PC-9 (cell line): ENCODE data around the gene S100A9. TPM values are rescaled to one million over a fixed set of nuclear protein-coding genes. Genes with fewer than 3 reads are reported as not detected.

Source experiments
- BruUV-seq: library from RNA; stranded (reverse); fragments of 400-500 nt; replicated peaks from 2 replicates; lab custom pipeline; 2021; lab: Mats Ljungman, UMichigan
- CTCF ChIA-PET: fragments of 300-600 bp; sonication (Branson Sonifier 250); formaldehyde crosslinking; loops from one replicate; lab custom pipeline; 2022; ENCODE audit warnings: antibody characterized with exemption; lab: Charles Lee
- POLR2A ChIA-PET: fragments of 300-600 bp; sonication (Branson Sonifier 250); formaldehyde crosslinking; loops from one replicate; lab custom pipeline; 2022; ENCODE audit warnings: antibody characterized with exemption; ENCODE audit not compliant: unreplicated experiment; lab: Charles Lee
- DNase-seq, 2 experiments: peaks; one replicate each; pipeline versions ENCODE4 v3.0.0 to v3.0.0-alpha.2; 2015 to 2022; ENCODE audit warnings: mixed read lengths in 1 of 2
- H2AFZ ChIP-seq: fragments of 200-600 bp; sonication (generic); 2 replicates; pipeline ENCODE4 v1.8.1; 2017; ENCODE audit warnings: antibody characterized with exemption
- H3F3A ChIP-seq: fragments of 200-600 bp; sonication (generic); 2 replicates; pipeline ENCODE4 v1.8.1; 2017; ENCODE audit warnings: antibody characterized with exemption, mild to moderate bottlenecking, low read depth; ENCODE audit not compliant: insufficient read depth
- H3K27ac ChIP-seq: fragments of 200-600 bp; sonication (generic); 2 replicates; pipeline ENCODE4 v1.6.1; 2016; ENCODE audit warnings: mixed run types
- H3K27me3 ChIP-seq: fragments of 200-600 bp; sonication (generic); 2 replicates; pipeline ENCODE4 v1.6.1; 2016; ENCODE audit warnings: low read depth, mixed run types; ENCODE audit not compliant: insufficient read depth
- H3K36me3 ChIP-seq: fragments of 200-600 bp; sonication (generic); 2 replicates; pipeline ENCODE4 v1.6.1; 2016; ENCODE audit warnings: low read depth, mixed run types
- H3K4me1 ChIP-seq: fragments of 200-600 bp; sonication (generic); replicated peaks from 2 replicates; pipeline ENCODE4 v1.6.1; 2016; ENCODE audit warnings: mixed run types; ENCODE audit not compliant: insufficient read depth
- H3K4me2 ChIP-seq: fragments of 200-600 bp; sonication (generic); 2 replicates; pipeline ENCODE4 v1.6.1; 2017; ENCODE audit warnings: mixed run types
- H3K4me3 ChIP-seq: fragments of 200-600 bp; sonication (generic); 2 replicates; pipeline ENCODE4 v1.6.1; 2016; ENCODE audit warnings: mixed run types
- H3K79me2 ChIP-seq: fragments of 200-600 bp; sonication (generic); 2 replicates; pipeline ENCODE4 v1.6.1; 2017; ENCODE audit warnings: low read depth, mixed run types
- H3K9me2 ChIP-seq: fragments of 200-600 bp; sonication (generic); 2 replicates; pipeline ENCODE4 v1.8.1; 2017; ENCODE audit warnings: mild to moderate bottlenecking; ENCODE audit not compliant: insufficient read depth
- H3K9me3 ChIP-seq: fragments of 200-600 bp; sonication (generic); 2 replicates; pipeline ENCODE4 v1.8.1; 2016; ENCODE audit warnings: low read depth; ENCODE audit not compliant: insufficient read depth
- H4K20me1 ChIP-seq: fragments of 200-600 bp; sonication (generic); 2 replicates; pipeline ENCODE4 v1.8.1; 2017; ENCODE audit not compliant: insufficient read depth
- CTCF ChIP-seq: fragments of 200-600 bp; sonication (generic); conservative IDR thresholded peaks from 2 replicates; pipeline ENCODE4 v1.6.1; 2017; ENCODE audit warnings: mixed run types, antibody characterized with exemption, mild to moderate bottlenecking, moderate library complexity
- EZH2 ChIP-seq: fragments of 200-600 bp; sonication (generic); IDR thresholded peaks from 2 replicates; pipeline ENCODE4 v1.8.0; 2017; ENCODE audit warnings: antibody characterized with exemption, low read depth
- intact Hi-C: fragments of 100-400 bp; cut with micrococcal nuclease; formaldehyde crosslinking; loops from one replicate; pipeline ENCODE4 v1.10.0; 2022; ENCODE audit not compliant: unreplicated experiment
- total RNA-seq: library from RNA; stranded (reverse); gene quantifications from 2 replicates; pipeline ENCODE4 v1.2.3, GENCODE V29; 2021

Gene S100A9
- total RNA-seq, 1 experiment from 2014 or later: 4.3 TPM

DNA sequence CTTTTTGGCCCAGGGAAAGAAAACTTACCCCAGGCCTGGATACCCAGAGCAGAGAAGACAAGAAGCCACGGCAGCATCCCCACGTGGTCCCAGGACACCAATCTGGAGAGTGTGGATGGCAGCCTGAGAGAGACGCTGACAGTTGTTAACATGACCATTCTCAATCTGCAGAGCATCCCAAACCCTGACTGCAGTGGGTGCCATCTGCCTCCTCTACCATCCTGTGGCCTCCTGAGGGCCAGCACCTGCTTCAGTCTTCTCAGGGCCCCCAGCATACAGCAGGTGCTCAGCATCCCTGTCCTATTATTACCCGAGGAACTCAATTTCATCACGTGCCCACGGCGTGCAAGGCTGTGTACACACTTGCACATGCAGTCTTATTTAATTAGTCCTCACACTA is 9.8 kb upstream of the S100A9 start:
- H3K27ac ChIP-seq: no peak overlapping the region
- H3K4me1 ChIP-seq: peaks cover 3% of the 10 kb centered on the region; the same call in 1 of the 2 replicates
- H3F3A ChIP-seq: peaks cover 4% of the 10 kb centered on the region
- no peak for DNase-seq
- no peaks in the 10 kb centered on the region for H3K9me3 ChIP-seq
- H3K27me3 ChIP-seq: peaks cover 21% of the 10 kb centered on the region; the same call in 1 of the 2 replicates
- H3K79me2 ChIP-seq: no peaks in the 10 kb centered on the region
- no peaks in the 10 kb centered on the region for H3K36me3 ChIP-seq
- TF ChIP-seq CTCF: no peak
- no peak for TF ChIP-seq EZH2
- CTCF ChIA-PET: no interaction called here
- H3K9me2 ChIP-seq: no peaks in the 10 kb centered on the region
- POLR2A ChIA-PET: no interaction called here
- H3K4me2 ChIP-seq: no peak overlapping the region
- H4K20me1 ChIP-seq: no peaks in the 10 kb centered on the region
- intact Hi-C loops: no loop called here
- BruUV-seq: no TSS peak
- no peak overlapping the region for H3K4me3 ChIP-seq
- H2AFZ ChIP-seq: no peak overlapping the region

DNA sequence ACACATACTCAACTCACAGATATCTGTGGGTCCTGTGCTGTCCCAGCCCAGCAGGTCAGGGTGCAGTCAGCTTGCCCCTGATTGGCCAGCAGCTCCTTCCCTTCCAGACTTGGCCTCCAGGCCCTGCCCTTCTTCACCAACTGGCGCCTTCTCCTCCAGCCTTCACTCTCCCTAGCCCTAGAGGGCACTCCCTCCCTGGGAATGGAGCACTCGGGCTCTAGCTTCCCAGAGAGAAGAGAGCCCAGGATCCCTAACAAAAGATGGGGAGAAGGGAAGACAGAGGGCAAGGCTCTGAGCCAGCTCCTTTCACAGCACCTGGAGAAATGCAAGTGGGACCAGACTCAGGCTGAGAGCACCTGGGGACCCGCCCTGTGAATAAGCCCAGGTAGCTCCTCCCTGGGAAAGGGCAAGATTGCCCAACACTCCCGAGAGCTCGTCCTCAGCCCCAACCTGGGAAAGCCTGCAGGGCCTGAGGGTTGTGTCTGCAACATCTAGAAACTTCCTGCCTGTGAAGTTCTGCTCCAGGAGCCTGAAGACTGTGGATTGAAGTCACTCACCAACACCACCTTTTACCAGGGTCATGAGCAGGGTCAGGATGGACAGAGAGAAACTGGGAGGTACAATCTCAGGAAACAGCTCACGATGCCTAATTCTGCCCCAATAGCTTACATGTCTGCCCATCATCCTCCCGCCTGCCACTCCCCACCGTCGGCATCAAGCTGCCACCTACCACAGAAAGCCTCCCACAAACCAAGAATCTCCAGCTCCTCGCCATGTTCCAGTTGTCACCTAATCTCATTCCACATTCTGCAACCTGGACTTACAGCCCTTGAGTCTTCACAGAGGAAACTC is 8.9 kb upstream of the S100A9 start, which contains the start of gene PGLYRP4:
PGLYRP4 (minus strand) TSS at position 331 of the 852 bp plus-strand sequence. CDS start 909 bp downstream, outside the sequence.
- no peak within 1 kb of the TSS for H3K4me3 ChIP-seq
- BruUV-seq: no TSS peak
- no peak within 1 kb of the TSS for H3K4me2 ChIP-seq
- H3K9me2 ChIP-seq: no peaks in the 10 kb centered on the region
- DNase-seq: no peak
- no peak within 1 kb of the TSS for H2AFZ ChIP-seq
- H3F3A ChIP-seq: peaks cover 4% of the 10 kb centered on the region
- peaks cover 9% of the 10 kb centered on the region; the same call in 1 of the 2 replicates for H3K4me1 ChIP-seq
- H4K20me1 ChIP-seq: no peaks in the 10 kb centered on the region
- POLR2A ChIA-PET: no interaction called here
- intact Hi-C loops: no loop called here
- H3K27ac ChIP-seq: no peak within 1 kb of the TSS
- no peaks in the 10 kb centered on the region for H3K36me3 ChIP-seq
- no peaks in the 10 kb centered on the region for H3K79me2 ChIP-seq
- TF ChIP-seq EZH2 (no peak), CTCF (no peak)
- CTCF ChIA-PET: interaction anchor here (0.6 kb wide), 1 partner anchor 19 kb away, joined by 3 read pairs; no protein-coding TSS in a partner anchor
- H3K9me3 ChIP-seq: no peaks in the 10 kb centered on the region
- H3K27me3 ChIP-seq: peaks cover 16% of the 10 kb centered on the region; the same call in 1 of the 2 replicates

- no peaks in the 10 kb centered on the region for H4K20me1 ChIP-seq
- no peaks in the 10 kb centered on the region for H3K9me3 ChIP-seq
- BruUV-seq: no TSS peak
- intact Hi-C loops: loop anchor here (5.0 to 10.0 kb wide), 2 partner anchors 218 to 325 kb away; partner anchors contain the start of genes ILF2, NPR1 and S100A2
- H3K4me3 ChIP-seq: no peak overlapping the region
- no peak for TF ChIP-seq CTCF
- no peak for TF ChIP-seq EZH2
- H3K4me1 ChIP-seq: peaks cover 9% of the 10 kb centered on the region; the same call in 1 of the 2 replicates
- no peaks in the 10 kb centered on the region for H3K79me2 ChIP-seq
- H3K27ac ChIP-seq: no peak overlapping the region
- H3K36me3 ChIP-seq: no peaks in the 10 kb centered on the region
- DNase-seq: no peak
- H3K9me2 ChIP-seq: no peaks in the 10 kb centered on the region
- peaks cover 12% of the 10 kb centered on the region; the same call in 1 of the 2 replicates for H3K27me3 ChIP-seq
- ChIA-PET CTCF (interaction anchor here (0.6 kb wide), 1 partner anchor 20 kb away, joined by 3 read pairs; no protein-coding TSS in a partner anchor), POLR2A (no interaction called here)
- H2AFZ ChIP-seq: no peak overlapping the region
- H3K4me2 ChIP-seq: no peak overlapping the region
- H3F3A ChIP-seq: peaks cover 4% of the 10 kb centered on the region
These were observed 8.0 kb upstream of the S100A9 start for GRCh38 chr1:153349363-153350320.
